Activated CD4-positive, alpha-beta T cell treated with anti-CD3 and anti-CD28 coated beads, Interleukin-2, amount 10 ng/mL, durations not matched to agents 24 days and 14 days (primary cell): ENCODE results near the gene CHD3. TPM values are rescaled to one million over a fixed set of nuclear protein-coding genes. Genes with fewer than 3 reads are reported as not detected.
"Not testable (repeated sequence)": the region's sequence is repeated elsewhere in the genome, so short reads cannot be mapped to it uniquely, and the experiment has no call there.

Source experiments
- DNase-seq: peaks from one replicate; pipeline ENCODE4 v3.0.0; 2022
- H3K27ac Mint-ChIP-seq: one replicate; pipeline ENCODE4 v1.8.0; 2022; ENCODE audit warnings: mild to moderate bottlenecking, mixed read lengths
- H3K27me3 Mint-ChIP-seq: one replicate; pipeline ENCODE4 v1.8.0; 2022; ENCODE audit warnings: mixed read lengths
- H3K36me3 Mint-ChIP-seq: one replicate; pipeline ENCODE4 v1.8.0; 2022; ENCODE audit warnings: low read depth, mild to moderate bottlenecking, mixed read lengths
- H3K4me1 Mint-ChIP-seq: one replicate; pipeline ENCODE4 v1.8.0; 2021; ENCODE audit warnings: mixed read lengths
- H3K4me3 Mint-ChIP-seq: one replicate; pipeline ENCODE4 v1.8.0; 2022; ENCODE audit warnings: mild to moderate bottlenecking, moderate library complexity, mixed read lengths
- H3K9me3 Mint-ChIP-seq: one replicate; pipeline ENCODE4 v1.8.0; 2021; ENCODE audit warnings: mixed read lengths
- intact Hi-C: fragments of 100-400 bp; cut with micrococcal nuclease; formaldehyde crosslinking; loops from one replicate; pipeline ENCODE4 v1.15.1; 2023
- total RNA-seq: library from RNA; stranded (reverse); gene quantifications from 2 replicates; pipeline ENCODE4 v1.2.3, GENCODE V29; 2022

CHD3 gene
- total RNA-seq, 1 donor from 2014 or later: 158 TPM

- Mint-ChIP-seq H3K36me3 (peaks cover 47% of the 10 kb centered on the region), H3K4me1 (peaks cover 31% of the 10 kb centered on the region)
- H3K4me3 Mint-ChIP-seq, intact Hi-C loops, H3K27ac Mint-ChIP-seq, H3K9me3 Mint-ChIP-seq, DNase-seq, H3K27me3 Mint-ChIP-seq: not testable (repeated sequence)
Observed at GRCh38 chr17:7864384-7864783, 24.2 kb upstream of the CHD3 start.

- intact Hi-C loops: no loop called here
- peaks cover 26% of the 10 kb centered on the region for H3K4me1 Mint-ChIP-seq
Observed at GRCh38 chr17:7864995-7865650, 23.5 kb upstream of the CHD3 start.

GRCh38 chr17:7867881-7868329 lies 20.7 kb upstream of the CHD3 start:
- Mint-ChIP-seq H3K27me3 (no peaks in the 10 kb centered on the region), H3K4me3 (peak overlapping the region; percentile 51), H3K9me3 (no peaks in the 10 kb centered on the region), H3K27ac (peak overlapping the region; percentile 58), H3K4me1 (peaks cover 22% of the 10 kb centered on the region), H3K36me3 (peaks cover 30% of the 10 kb centered on the region)
- DNase-seq: peak; percentile 75
- intact Hi-C loops: no loop called here

More at GRCh38 chr17:7864995-7865650, 23.5 kb upstream of the CHD3 start:
- peaks cover 42% of the 10 kb centered on the region for H3K36me3 Mint-ChIP-seq
- H3K27ac Mint-ChIP-seq: no peak overlapping the region
- H3K27me3 Mint-ChIP-seq: no peaks in the 10 kb centered on the region
- no peak for DNase-seq
- no peak overlapping the region for H3K4me3 Mint-ChIP-seq
- no peaks in the 10 kb centered on the region for H3K9me3 Mint-ChIP-seq

DNA sequence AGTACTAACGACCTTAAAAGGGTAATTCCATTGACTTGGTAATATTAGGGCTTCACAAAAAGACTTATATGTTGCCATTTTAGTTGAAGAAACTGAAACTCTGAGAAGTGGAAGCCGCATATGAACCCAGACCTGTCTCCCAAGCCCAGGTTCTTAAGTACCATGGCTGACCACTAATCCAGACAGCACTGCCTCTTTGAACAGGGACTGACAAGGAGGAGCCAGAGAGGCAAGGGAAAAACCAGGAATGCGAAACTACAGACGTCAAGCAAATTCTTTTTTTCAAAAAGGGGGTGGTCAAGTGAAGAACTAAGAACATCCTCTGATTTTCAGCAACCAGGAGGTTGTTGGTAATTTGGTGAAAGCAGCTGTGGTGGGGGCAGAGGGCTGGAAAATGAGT lies 15.5 kb upstream of the CHD3 start:
- H3K9me3 Mint-ChIP-seq: no peaks in the 10 kb centered on the region
- no peaks in the 10 kb centered on the region for H3K27me3 Mint-ChIP-seq
- intact Hi-C loops: no loop called here
- H3K4me3 Mint-ChIP-seq: no peak overlapping the region
- no peak for DNase-seq
- peaks cover 13% of the 10 kb centered on the region for H3K4me1 Mint-ChIP-seq
- no peak overlapping the region for H3K27ac Mint-ChIP-seq
- peaks cover 19% of the 10 kb centered on the region for H3K36me3 Mint-ChIP-seq

- H3K4me1 Mint-ChIP-seq: peaks cover 5% of the 10 kb centered on the region
- no peak for DNase-seq
- no peak overlapping the region for H3K27ac Mint-ChIP-seq
- no peaks in the 10 kb centered on the region for H3K27me3 Mint-ChIP-seq
- H3K4me3 Mint-ChIP-seq: no peak overlapping the region
- H3K36me3 Mint-ChIP-seq: peaks cover 19% of the 10 kb centered on the region
- intact Hi-C loops: no loop called here
- no peaks in the 10 kb centered on the region for H3K9me3 Mint-ChIP-seq
Observed at GRCh38 chr17:7875804-7876370, 12.7 kb upstream of the CHD3 start.

GRCh38 chr17:7878234-7878633 lies 10.4 kb upstream of the CHD3 start:
- H3K27me3 Mint-ChIP-seq: no peaks in the 10 kb centered on the region
- H3K9me3 Mint-ChIP-seq: no peaks in the 10 kb centered on the region
- intact Hi-C loops: no loop called here
- peaks cover 5% of the 10 kb centered on the region for H3K4me1 Mint-ChIP-seq
- peaks cover 15% of the 10 kb centered on the region for H3K36me3 Mint-ChIP-seq
- no peak overlapping the region for H3K27ac Mint-ChIP-seq
- no peak overlapping the region for H3K4me3 Mint-ChIP-seq
- DNase-seq: no peak

GRCh38 chr17:7880076-7880868 lies 8.3 kb upstream of the CHD3 start:
- intact Hi-C loops: no loop called here
- Mint-ChIP-seq H3K4me1 (peaks cover 4% of the 10 kb centered on the region), H3K4me3 (no peak overlapping the region), H3K27me3 (no peaks in the 10 kb centered on the region), H3K27ac (no peak overlapping the region), H3K36me3 (peaks cover 8% of the 10 kb centered on the region), H3K9me3 (no peaks in the 10 kb centered on the region)
- no peak for DNase-seq

- DNase-seq: no peak
- Mint-ChIP-seq H3K9me3 (no peaks in the 10 kb centered on the region), H3K4me1 (peaks cover 3% of the 10 kb centered on the region), H3K4me3 (no peak overlapping the region), H3K27ac (no peak overlapping the region), H3K36me3 (peaks cover 7% of the 10 kb centered on the region), H3K27me3 (no peaks in the 10 kb centered on the region)
- intact Hi-C loops: no loop called here
Observed at GRCh38 chr17:7881276-7882054, 7.1 kb upstream of the CHD3 start.

GRCh38 chr17:7882068-7882467 lies 6.5 kb upstream of the CHD3 start:
- H3K9me3 Mint-ChIP-seq: no peaks in the 10 kb centered on the region
- H3K4me3 Mint-ChIP-seq: no peak overlapping the region

GRCh38 chr17:7882629-7883028 lies 6.0 kb upstream of the CHD3 start:
- peaks cover 2% of the 10 kb centered on the region for H3K4me1 Mint-ChIP-seq
- peaks cover 5% of the 10 kb centered on the region for H3K36me3 Mint-ChIP-seq
- H3K4me3 Mint-ChIP-seq: no peak overlapping the region
- intact Hi-C loops: no loop called here
- no peaks in the 10 kb centered on the region for H3K27me3 Mint-ChIP-seq
- H3K27ac Mint-ChIP-seq: no peak overlapping the region
- no peak for DNase-seq
- H3K9me3 Mint-ChIP-seq: no peaks in the 10 kb centered on the region

More at GRCh38 chr17:7882068-7882467, 6.5 kb upstream of the CHD3 start:
- H3K4me1 Mint-ChIP-seq: peaks cover 2% of the 10 kb centered on the region
- peaks cover 7% of the 10 kb centered on the region for H3K36me3 Mint-ChIP-seq
- intact Hi-C loops: no loop called here
- H3K27ac Mint-ChIP-seq: no peak overlapping the region
- peak; percentile 64 for DNase-seq
- no peaks in the 10 kb centered on the region for H3K27me3 Mint-ChIP-seq

GRCh38 chr17:7883781-7884386 lies 4.7 kb upstream of the CHD3 start:
- DNase-seq: peak; percentile 73

DNA sequence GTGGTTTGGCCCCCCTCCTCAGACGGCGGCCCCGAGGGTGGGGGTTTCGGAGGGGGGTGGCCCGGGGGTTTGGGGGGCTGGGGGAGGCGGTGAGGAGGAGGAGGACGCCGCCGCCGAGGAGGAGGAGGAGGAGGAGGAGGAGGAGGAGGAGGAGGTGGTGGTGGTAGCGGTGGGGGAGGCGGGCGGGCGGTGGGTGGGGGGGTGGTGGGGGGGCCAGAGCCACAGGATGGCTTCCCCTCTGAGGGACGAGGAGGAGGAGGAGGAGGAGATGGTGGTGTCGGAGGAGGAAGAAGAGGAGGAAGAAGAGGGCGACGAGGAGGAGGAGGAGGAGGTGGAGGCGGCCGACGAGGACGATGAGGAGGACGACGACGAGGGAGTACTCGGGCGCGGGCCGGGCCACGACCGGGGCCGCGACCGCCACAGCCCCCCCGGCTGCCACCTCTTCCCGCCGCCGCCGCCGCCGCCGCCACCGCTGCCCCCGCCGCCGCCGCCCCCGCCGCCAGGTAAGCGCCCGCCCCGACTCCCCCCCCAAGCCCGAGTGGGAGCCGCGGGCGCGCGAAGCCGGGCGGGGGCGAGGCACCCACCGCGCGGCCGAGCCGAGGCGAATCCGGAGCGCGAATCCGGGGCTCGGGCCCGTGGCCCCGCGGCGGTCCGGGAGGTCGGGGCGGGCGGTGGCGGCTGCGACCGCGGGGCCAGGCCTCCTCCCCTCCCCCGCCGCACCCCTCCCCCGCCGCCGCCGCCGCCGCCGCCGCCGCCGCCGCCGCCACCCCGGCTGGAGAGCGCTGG lies 3.8 kb upstream of the CHD3 start:
- H3K4me1 Mint-ChIP-seq: peaks cover 5% of the 10 kb centered on the region
- peaks cover 8% of the 10 kb centered on the region for H3K36me3 Mint-ChIP-seq
- DNase-seq: peak; percentile 80
- peak overlapping the region; percentile 91 for H3K27ac Mint-ChIP-seq
- intact Hi-C loops: loop anchor here (5.0 kb wide), 2 partner anchors 48 to 197 kb away; partner anchors contain the start of genes CNTROB, TP53, TRAPPC1 and WRAP53
- peak overlapping the region; percentile 77 for H3K4me3 Mint-ChIP-seq
- H3K27me3 Mint-ChIP-seq: no peaks in the 10 kb centered on the region
- H3K9me3 Mint-ChIP-seq: no peaks in the 10 kb centered on the region

More at GRCh38 chr17:7883781-7884386, 4.7 kb upstream of the CHD3 start:
- Mint-ChIP-seq H3K27ac (peak overlapping the region; percentile 83), H3K36me3 (peaks cover 5% of the 10 kb centered on the region), H3K4me3 (peak overlapping the region; percentile 73), H3K9me3 (no peaks in the 10 kb centered on the region), H3K27me3 (no peaks in the 10 kb centered on the region), H3K4me1 (peaks cover 2% of the 10 kb centered on the region)
- intact Hi-C loops: no loop called here
